Left renal cortex interstitium (tissue), 4 donors: ENCODE results near the gene CLDN15. TPM values are rescaled to one million over a fixed set of nuclear protein-coding genes. Genes with fewer than 3 reads are reported as not detected.
"Not testable (repeated sequence)": the region's sequence is repeated elsewhere in the genome, so short reads cannot be mapped to it uniquely, and the experiment has no call there.

Experiments
- DNase-seq, 4 donors: peaks; one replicate each; pipeline ENCODE4 v3.0.0-alpha.2; 2013; ENCODE audit warnings: low read depth in 4 of 4, low spot score in 2 of 4, missing footprints in 1 of 4
- polyA plus RNA-seq, 4 donors: library from polyadenylated mRNA; unstranded; fragments of 120-200 nt; gene quantifications; one replicate each; pipeline ENCODE4 v1.2.1, GENCODE V29; 2013; ENCODE audit not compliant: insufficient read length in 4 of 4

Gene CLDN15, protein sequence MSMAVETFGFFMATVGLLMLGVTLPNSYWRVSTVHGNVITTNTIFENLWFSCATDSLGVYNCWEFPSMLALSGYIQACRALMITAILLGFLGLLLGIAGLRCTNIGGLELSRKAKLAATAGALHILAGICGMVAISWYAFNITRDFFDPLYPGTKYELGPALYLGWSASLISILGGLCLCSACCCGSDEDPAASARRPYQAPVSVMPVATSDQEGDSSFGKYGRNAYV
- polyA plus RNA-seq = 10 to 100 TPM in 2 of 4 donors, 1 to 10 TPM in 2; 7.3 to 18.3 (median 13.0) TPM

GRCh38 chr7:101237206-101238067 lies at the start of gene CLDN15:
Gene CLDN15 (minus strand): TSS chr7:101237802. CDS start chr7:101237581, 221 bp downstream.
- no peak for DNase-seq

GRCh38 chr7:101287032-101287431 lies 49.4 kb upstream of the CLDN15 start:
- no peak for DNase-seq

- DNase-seq = not testable (repeated sequence)
Observed at GRCh38 chr7:101285880-101286279, 48.3 kb upstream of the CLDN15 start.

DNA sequence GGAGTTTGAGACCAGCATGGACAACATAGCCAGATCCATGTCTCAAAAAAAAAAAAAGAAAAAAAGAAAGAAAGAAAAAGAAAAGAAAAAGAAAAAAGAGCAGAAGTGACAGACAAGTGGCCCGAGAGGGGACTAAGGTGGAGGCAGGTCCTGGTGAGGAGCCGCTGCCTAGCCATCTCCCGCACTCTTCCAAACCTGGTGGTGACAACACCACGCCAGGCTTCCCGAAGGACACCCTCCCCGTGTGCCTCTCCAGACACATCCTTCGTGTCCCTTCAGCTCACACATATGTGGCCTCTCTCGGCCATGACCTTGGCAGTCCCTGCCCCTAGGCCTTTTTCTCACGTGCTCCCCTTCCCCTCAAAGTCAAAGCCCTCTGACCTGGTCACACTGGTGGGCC lies 47.6 kb upstream of the CLDN15 start:
- DNase-seq = no peak

- DNase-seq = not testable (repeated sequence)
Observed at GRCh38 chr7:101280912-101281311, 43.3 kb upstream of the CLDN15 start.

GRCh38 chr7:101278461-101279292 lies 41.1 kb upstream of the CLDN15 start:
- no peak for DNase-seq

- DNase-seq = no peak
Observed at GRCh38 chr7:101277155-101277554, 39.6 kb upstream of the CLDN15 start.

- DNase-seq = no peak
Observed at GRCh38 chr7:101273206-101273605, 35.6 kb upstream of the CLDN15 start.

DNA sequence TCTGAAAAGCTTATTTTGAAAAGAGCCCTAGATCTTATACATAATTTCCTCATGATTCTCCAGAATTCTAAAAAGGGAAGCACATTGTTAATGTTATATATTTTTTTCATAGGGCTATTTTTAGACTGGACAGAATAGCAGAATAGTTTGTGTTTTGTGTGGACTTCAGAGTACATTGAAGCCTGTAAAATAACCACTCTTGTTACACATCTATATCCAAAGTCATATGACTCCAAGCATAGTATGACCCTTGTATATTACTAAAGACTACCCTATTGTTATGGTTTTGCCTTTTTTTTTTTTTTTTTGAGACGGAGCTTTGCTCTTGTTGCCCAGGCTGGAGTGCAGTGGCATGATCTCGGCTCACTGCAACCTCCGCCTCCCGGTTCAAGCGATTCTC lies 33.4 kb upstream of the CLDN15 start:
- no peak for DNase-seq

DNA sequence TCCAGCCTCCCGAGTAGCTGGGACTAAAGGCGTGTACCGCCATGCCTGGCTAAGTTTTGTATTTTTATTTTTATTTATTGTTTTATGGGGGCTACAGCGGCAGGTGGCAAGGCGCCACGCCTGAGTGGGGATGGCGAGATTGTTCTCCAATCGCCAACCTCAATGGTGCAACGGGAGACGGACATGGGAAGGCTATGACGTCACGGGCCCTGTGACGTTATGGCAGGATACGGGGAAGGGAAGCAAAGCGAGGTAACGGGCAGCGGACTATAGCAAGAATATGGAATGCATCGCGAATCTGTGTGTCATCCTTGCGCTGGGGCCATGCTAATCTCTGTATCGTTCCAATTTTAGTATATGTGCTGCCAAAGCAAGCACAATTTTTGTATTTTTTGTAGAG lies 32.1 kb upstream of the CLDN15 start:
- no peak for DNase-seq

DNA sequence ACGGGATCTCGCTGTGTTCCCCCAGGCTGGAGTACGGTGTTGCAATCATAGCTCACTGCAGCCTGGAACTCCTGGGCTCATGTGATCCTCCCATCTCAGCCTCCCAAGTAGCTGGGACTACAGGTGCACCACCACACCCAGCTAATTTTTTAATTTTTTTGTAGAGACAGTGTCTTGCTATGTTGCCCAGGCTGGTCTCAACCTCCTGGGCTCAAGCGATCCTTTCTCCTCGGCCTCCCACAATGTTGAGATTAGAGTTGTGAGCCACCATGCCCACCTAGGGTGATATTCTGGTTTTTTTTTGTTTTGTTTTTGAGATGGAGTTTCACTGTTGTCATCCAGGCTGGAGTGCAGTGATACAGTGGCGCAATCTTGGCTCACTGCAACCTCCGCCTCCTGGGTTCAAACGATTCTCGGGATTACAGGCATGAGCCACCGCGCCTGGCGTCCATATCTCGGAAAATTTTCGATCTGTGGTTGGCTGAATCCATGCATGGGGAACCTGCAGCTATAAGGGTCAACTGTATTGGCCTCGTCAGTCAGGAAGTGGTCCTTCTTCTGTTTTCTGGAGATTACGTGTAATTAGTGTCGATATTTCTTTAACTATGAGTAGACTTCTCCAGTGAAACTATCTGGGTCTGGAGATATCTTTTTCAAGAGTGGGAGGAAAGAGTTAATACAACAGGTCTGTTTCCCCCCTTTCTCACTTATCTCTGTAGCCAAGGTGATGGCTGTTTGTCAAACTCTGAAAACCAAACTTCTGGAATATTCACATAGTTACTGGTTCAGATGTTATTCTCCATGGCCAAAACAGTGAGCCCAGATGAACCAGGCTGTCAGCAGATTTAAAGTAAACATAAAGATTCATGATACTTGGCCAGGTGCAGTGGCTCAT lies 28.3 kb upstream of the CLDN15 start:
- DNase-seq = no peak

- peak in 1 of 4 donors; percentile 34 for DNase-seq
Observed at GRCh38 chr7:101264102-101264706, 26.6 kb upstream of the CLDN15 start.

GRCh38 chr7:101258243-101258731 lies 20.7 kb upstream of the CLDN15 start:
- DNase-seq = no peak

GRCh38 chr7:101255796-101256195 lies 18.2 kb upstream of the CLDN15 start:
- no peak for DNase-seq

- DNase-seq = not testable (repeated sequence)
Observed at GRCh38 chr7:101253199-101253598, 15.6 kb upstream of the CLDN15 start.

- DNase-seq = peak; percentile 92 to 98 (median 92)
Observed at GRCh38 chr7:101251871-101252659, 14.5 kb upstream of the CLDN15 start.

- no peak for DNase-seq
Observed at GRCh38 chr7:101250324-101250723, 12.7 kb upstream of the CLDN15 start.

DNA sequence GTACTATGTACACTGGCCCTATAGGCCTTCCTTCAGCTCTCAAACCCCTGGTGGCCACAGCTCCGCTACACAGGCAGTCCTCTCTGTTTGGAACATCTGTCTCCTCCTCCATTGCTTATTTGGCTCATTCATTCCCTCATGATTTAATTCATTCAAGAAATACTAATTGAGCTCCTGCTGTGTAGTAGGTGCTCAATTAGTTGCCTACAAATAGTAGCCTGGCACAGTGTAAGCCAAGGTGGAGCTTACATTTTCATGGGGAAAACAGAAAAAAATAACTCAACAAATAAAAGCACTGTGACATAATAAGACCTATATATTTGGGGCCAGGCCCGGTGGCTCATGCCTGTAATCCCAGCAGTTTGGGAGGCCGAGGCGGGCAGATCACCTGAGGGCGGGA lies 10.7 kb upstream of the CLDN15 start:
- DNase-seq = no peak
